ENCODE results near the gene AK1.

Gene AK1

DNA sequence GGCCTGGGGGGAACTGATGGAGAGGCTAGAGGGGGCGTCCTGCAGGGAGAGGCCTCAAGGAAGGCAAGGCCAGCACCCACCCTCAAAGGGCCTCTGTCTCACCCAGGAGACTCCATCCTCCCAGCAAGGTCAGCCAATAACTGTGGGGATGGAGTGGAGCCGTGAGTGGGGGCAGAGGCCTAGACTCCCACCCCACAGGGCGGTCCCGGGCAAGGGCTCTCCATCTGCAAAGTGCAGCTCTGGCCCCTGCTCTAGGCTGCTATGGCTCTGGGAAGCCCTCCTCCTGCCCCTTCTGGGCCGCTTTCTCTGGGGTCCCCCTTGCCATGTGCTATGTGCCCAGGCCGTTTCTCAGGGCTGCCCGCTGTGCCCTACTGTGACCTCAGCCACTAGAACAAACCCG lies 60.7 kb downstream of the AK1 start:
- no peak for DNase-seq (ENCODE audit: low read depth)

Measured in stimulated activated CD8-positive, alpha-beta memory T cell treated with anti-CD3 and anti-CD28 coated beads, Interleukin-4, amount 100 ng/mL, for 24 hours (primary cell).